HepG2 (cell line): ENCODE data around the gene GRIP2. TPM values are rescaled to one million over a fixed set of nuclear protein-coding genes. Genes with fewer than 3 reads are reported as not detected.

Experiments used
- ATAC-seq: fragments of 200-7000 bp; cut with Tn5 transposase; 3 replicates; pipeline ENCODE4 v1.9.1; 2020; ENCODE audit warnings: mild to moderate bottlenecking, moderate library complexity
- BruUV-seq: library from RNA; stranded (reverse); fragments of 400-500 nt; replicated peaks from 2 replicates; lab custom pipeline; 2021; lab: Mats Ljungman, UMichigan
- CTCF ChIA-PET: fragments of 300-600 bp; formaldehyde crosslinking; extraction: SDS; loops from one replicate; lab custom pipeline; 2021; ENCODE audit warnings: low total read pairs, inconsistent platforms, low intra/inter-chr PET ratio; lab: Yijun Ruan, JAX
- POLR2A ChIA-PET: fragments of 350-600 bp; sonication (Branson Sonifier 250); formaldehyde crosslinking; loops from one replicate; lab custom pipeline; 2020; ENCODE audit warnings: antibody characterized with exemption, inconsistent platforms; lab: Yijun Ruan, JAX
- DNase-seq: peaks from one replicate; pipeline ENCODE4 v3.0.0-alpha.2; 2015; ENCODE audit warnings: low spot score
- FAIRE-seq: peaks from 3 replicates; lab custom pipeline; 2011; peaks lifted over from hg19 to GRCh38; lab: Jason Lieb, UNC
- H2AFZ ChIP-seq: one replicate; pipeline ENCODE4 v1.6.1; 2011; ENCODE audit warnings: low read length, inconsistent platforms
- H3K27ac ChIP-seq: fragments of 300-600 bp; 3 replicates; pipeline ENCODE4 v1.8.0; 2011; ENCODE audit warnings: mixed run types, mild to moderate bottlenecking, mixed read lengths, low read length, inconsistent platforms; ENCODE audit not compliant: insufficient read depth; ENCODE audit errors: extremely low read length
- H3K27me3 ChIP-seq, 2 experiments: fragments of 200-600 bp in 1 of 2; 2 replicates in 1 of 2; 3 replicates in 1 of 2; pipeline versions ENCODE4 v1.6.0 to v1.8.0; 2011; ENCODE audit warnings: low read length in 2 of 2, mild to moderate bottlenecking in 2 of 2, moderate library complexity in 2 of 2, inconsistent platforms in 1 of 2; ENCODE audit not compliant: insufficient read depth in 2 of 2, control insufficient read depth in 1 of 2
- H3K36me3 ChIP-seq, 2 experiments: fragments of 200-600 bp in 1 of 2; replicated peaks in 1 of 2; 2 replicates in 1 of 2; 3 replicates in 1 of 2; pipeline versions ENCODE4 v1.5.1 to v1.8.0; 2011; ENCODE audit warnings: low read length in 2 of 2, inconsistent platforms in 1 of 2; ENCODE audit not compliant: insufficient read depth in 2 of 2, control insufficient read depth in 1 of 2
- H3K4me1 ChIP-seq: 2 replicates; pipeline ENCODE4 v1.5.1; 2012; ENCODE audit warnings: low read length, inconsistent platforms; ENCODE audit not compliant: insufficient read depth
- H3K4me2 ChIP-seq: 2 replicates; pipeline ENCODE4 v1.6.0; 2011; ENCODE audit warnings: low read depth, low read length, inconsistent platforms
- H3K4me3 ChIP-seq, 3 experiments: fragments of 200-600 bp in 1 of 3; sonication (generic), shearing (Covaris generic) in 1 of 3; replicated peaks in 1 of 3; 2 replicates each; pipeline ENCODE4 v1.5.1; 2011 to 2016; ENCODE audit warnings: low read length in 3 of 3, inconsistent platforms in 2 of 3, low read depth in 2 of 3, mild to moderate bottlenecking in 2 of 3, control low read depth in 1 of 3, mixed read lengths in 1 of 3; ENCODE audit not compliant: insufficient read depth in 1 of 3
- H3K79me2 ChIP-seq: one replicate; pipeline ENCODE4 v1.6.1; 2011; ENCODE audit warnings: low read length, inconsistent platforms; ENCODE audit not compliant: insufficient read depth
- H3K9ac ChIP-seq: 2 replicates; pipeline ENCODE4 v1.6.0; 2011; ENCODE audit warnings: mild to moderate bottlenecking, low read depth, low read length, inconsistent platforms; ENCODE audit not compliant: insufficient read depth
- H3K9me3 ChIP-seq: 2 replicates; pipeline ENCODE4 v1.5.1; 2012; ENCODE audit warnings: mild to moderate bottlenecking, low read length
- H4K20me1 ChIP-seq: 2 replicates; pipeline ENCODE4 v1.6.0; 2011; ENCODE audit warnings: inconsistent platforms, mild to moderate bottlenecking, low read length, moderate library complexity; ENCODE audit not compliant: insufficient read depth
- SP140L ChIP-seq: sonication (generic); formaldehyde crosslinking; IDR thresholded peaks from 2 replicates; pipeline ENCODE4 v1.4.0; 2020; ENCODE audit warnings: missing genetic modification reagents, borderline replicate concordance
- ZFP36 ChIP-seq: fragments of 150-350 bp; IDR thresholded peaks from 2 replicates; pipeline ENCODE4 v1.6.1; 2018; ENCODE audit warnings: borderline replicate concordance, low read length, low read depth; ENCODE audit not compliant: partially characterized antibody
- ZNF333 ChIP-seq: sonication (generic); formaldehyde crosslinking; IDR thresholded peaks from 2 replicates; pipeline ENCODE4 v1.4.0; 2020; ENCODE audit warnings: mild to moderate bottlenecking, missing genetic modification reagents, borderline replicate concordance
- ZNF619 ChIP-seq: sonication (generic); formaldehyde crosslinking; IDR thresholded peaks from 2 replicates; pipeline ENCODE4 v1.4.0; 2020; ENCODE audit warnings: mild to moderate bottlenecking, missing genetic modification reagents
- ZNF674 ChIP-seq: sonication (generic); formaldehyde crosslinking; IDR thresholded peaks from 2 replicates; pipeline ENCODE4 v1.5.0; 2020; ENCODE audit warnings: low read depth, mild to moderate bottlenecking, missing genetic modification reagents
- ZNF768 ChIP-seq: sonication (generic); formaldehyde crosslinking; IDR thresholded peaks from 2 replicates; pipeline ENCODE4 v1.4.0; 2020; ENCODE audit warnings: missing genetic modification reagents
- WGBS: methylation state at CpG from one replicate; pipeline ENCODE4 v1.1.6; 2017; ENCODE audit warnings: low lambda C conversion rate; 5-methylcytosine and 5-hydroxymethylcytosine counted together
- in situ Hi-C: cut with HindIII; loops from 2 replicates; pipeline ENCODE4 v1.10.0; 2017; ENCODE audit warnings: low pct_unique_long_range_greater_than_20kb; ENCODE audit not compliant: extremely low pct_ligation_motif_present
- intact Hi-C: fragments of 100-400 bp; cut with micrococcal nuclease; formaldehyde crosslinking; loops from one replicate; pipeline ENCODE4 v1.10.0; 2022; ENCODE audit not compliant: unreplicated experiment
- polyA plus RNA-seq, 8 experiments: library from polyadenylated mRNA; depleted of rRNA in 3 of 8; stranded (reverse) in 7 of 8; unstranded in 1 of 8; fragments of >200 nt; fragmentation: Illumina TruSeq in 4 of 8; extraction: Trizol in 4 of 8; gene quantifications; 2 replicates each; pipeline versions ENCODE4 v1.2.1 to v1.2.3, GENCODE V29; 2011 to 2016; ENCODE audit warnings: low read depth in 4 of 8, missing spikeins in 1 of 8, mixed read lengths in 1 of 8; ENCODE audit not compliant: insufficient read depth in 1 of 8
- total RNA-seq, 5 experiments: library from RNA; depleted of rRNA; stranded (reverse); fragments of >200 nt; fragmentation: Illumina TruSeq; extraction: Trizol; gene quantifications; 2 replicates each; pipeline ENCODE4 v1.2.3, GENCODE V29; 2016; ENCODE audit warnings: low read depth in 1 of 5
- TF ChIP-seq, protein P1 (sequence below): sonication (generic); formaldehyde crosslinking; conservative IDR thresholded peaks from 2 replicates; pipeline ENCODE4 v1.5.0; 2020; ENCODE audit warnings: missing genetic modification reagents
- TF ChIP-seq, protein P2 (sequence below): sonication (generic); formaldehyde crosslinking; IDR thresholded peaks from one replicate; pipeline ENCODE4 v1.5.1; 2020; ENCODE audit warnings: mild to moderate bottlenecking, missing genetic modification reagents; ENCODE audit errors: not compliant biosample characterization

GRIP2 gene
- total and polyA plus RNA-seq, 2 of the 13 experiments (the other 11 are each of a cell fraction or from before 2014, with no cell fraction given): 0.11 to 0.24 TPM

DNA sequence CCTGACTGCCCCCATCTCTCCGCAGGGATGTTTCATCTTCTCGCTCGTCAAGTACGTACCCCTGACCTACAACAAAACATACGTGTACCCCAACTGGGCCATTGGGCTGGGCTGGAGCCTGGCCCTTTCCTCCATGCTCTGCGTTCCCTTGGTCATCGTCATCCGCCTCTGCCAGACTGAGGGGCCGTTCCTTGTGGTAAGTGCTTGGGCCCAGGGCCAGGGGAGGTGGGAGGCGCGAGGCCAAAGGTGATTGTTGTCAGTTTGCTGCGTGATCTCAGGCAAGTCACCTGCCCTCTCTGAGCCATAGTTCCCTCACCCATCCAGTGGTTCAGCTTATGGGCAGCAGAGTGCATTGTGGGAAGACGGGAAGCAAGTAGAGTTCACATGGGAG is 58.5 kb downstream of the GRIP2 start:
- intact Hi-C loops: no loop called here
- Histone ChIP-seq H3K27me3 (no peaks in the 10 kb centered on the region), H3K4me2 (no peak overlapping the region), H4K20me1 (no peaks in the 10 kb centered on the region), H3K4me1 (no peaks in the 10 kb centered on the region), H3K27ac (no peak overlapping the region), H3K4me3 (no peak overlapping the region), H2AFZ (no peak overlapping the region), H3K36me3 (peaks cover 20 to 77% of the 10 kb centered on the region in 2 experiments; a peak in 4 of 5 replicates), H3K9me3 (no peaks in the 10 kb centered on the region), H3K79me2 (no peaks in the 10 kb centered on the region), H3K9ac (no peak overlapping the region)
- ATAC-seq: no peak
- CTCF ChIA-PET: no interaction called here
- WGBS: over 99% methylated on average over 13 of the region's 13 CpGs
- no peak for FAIRE-seq
- in situ Hi-C loops: no loop called here
- BruUV-seq: no TSS peak
- TF ChIP-seq ZNF674 (CRISPR knock-in tag) (no peak), ZNF768 (CRISPR knock-in tag) (peak; percentile 85), ZNF619 (CRISPR knock-in tag) (no peak), ZFP36 (no peak), SP140L (CRISPR knock-in tag) (no peak), ZNF333 (CRISPR knock-in tag) (no peak)
- TF ChIP-seq, protein P1, sequence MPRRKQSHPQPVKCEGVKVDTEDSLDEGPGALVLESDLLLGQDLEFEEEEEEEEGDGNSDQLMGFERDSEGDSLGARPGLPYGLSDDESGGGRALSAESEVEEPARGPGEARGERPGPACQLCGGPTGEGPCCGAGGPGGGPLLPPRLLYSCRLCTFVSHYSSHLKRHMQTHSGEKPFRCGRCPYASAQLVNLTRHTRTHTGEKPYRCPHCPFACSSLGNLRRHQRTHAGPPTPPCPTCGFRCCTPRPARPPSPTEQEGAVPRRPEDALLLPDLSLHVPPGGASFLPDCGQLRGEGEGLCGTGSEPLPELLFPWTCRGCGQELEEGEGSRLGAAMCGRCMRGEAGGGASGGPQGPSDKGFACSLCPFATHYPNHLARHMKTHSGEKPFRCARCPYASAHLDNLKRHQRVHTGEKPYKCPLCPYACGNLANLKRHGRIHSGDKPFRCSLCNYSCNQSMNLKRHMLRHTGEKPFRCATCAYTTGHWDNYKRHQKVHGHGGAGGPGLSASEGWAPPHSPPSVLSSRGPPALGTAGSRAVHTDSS (CRISPR knock-in tag): no peak
- TF ChIP-seq, protein P2, sequence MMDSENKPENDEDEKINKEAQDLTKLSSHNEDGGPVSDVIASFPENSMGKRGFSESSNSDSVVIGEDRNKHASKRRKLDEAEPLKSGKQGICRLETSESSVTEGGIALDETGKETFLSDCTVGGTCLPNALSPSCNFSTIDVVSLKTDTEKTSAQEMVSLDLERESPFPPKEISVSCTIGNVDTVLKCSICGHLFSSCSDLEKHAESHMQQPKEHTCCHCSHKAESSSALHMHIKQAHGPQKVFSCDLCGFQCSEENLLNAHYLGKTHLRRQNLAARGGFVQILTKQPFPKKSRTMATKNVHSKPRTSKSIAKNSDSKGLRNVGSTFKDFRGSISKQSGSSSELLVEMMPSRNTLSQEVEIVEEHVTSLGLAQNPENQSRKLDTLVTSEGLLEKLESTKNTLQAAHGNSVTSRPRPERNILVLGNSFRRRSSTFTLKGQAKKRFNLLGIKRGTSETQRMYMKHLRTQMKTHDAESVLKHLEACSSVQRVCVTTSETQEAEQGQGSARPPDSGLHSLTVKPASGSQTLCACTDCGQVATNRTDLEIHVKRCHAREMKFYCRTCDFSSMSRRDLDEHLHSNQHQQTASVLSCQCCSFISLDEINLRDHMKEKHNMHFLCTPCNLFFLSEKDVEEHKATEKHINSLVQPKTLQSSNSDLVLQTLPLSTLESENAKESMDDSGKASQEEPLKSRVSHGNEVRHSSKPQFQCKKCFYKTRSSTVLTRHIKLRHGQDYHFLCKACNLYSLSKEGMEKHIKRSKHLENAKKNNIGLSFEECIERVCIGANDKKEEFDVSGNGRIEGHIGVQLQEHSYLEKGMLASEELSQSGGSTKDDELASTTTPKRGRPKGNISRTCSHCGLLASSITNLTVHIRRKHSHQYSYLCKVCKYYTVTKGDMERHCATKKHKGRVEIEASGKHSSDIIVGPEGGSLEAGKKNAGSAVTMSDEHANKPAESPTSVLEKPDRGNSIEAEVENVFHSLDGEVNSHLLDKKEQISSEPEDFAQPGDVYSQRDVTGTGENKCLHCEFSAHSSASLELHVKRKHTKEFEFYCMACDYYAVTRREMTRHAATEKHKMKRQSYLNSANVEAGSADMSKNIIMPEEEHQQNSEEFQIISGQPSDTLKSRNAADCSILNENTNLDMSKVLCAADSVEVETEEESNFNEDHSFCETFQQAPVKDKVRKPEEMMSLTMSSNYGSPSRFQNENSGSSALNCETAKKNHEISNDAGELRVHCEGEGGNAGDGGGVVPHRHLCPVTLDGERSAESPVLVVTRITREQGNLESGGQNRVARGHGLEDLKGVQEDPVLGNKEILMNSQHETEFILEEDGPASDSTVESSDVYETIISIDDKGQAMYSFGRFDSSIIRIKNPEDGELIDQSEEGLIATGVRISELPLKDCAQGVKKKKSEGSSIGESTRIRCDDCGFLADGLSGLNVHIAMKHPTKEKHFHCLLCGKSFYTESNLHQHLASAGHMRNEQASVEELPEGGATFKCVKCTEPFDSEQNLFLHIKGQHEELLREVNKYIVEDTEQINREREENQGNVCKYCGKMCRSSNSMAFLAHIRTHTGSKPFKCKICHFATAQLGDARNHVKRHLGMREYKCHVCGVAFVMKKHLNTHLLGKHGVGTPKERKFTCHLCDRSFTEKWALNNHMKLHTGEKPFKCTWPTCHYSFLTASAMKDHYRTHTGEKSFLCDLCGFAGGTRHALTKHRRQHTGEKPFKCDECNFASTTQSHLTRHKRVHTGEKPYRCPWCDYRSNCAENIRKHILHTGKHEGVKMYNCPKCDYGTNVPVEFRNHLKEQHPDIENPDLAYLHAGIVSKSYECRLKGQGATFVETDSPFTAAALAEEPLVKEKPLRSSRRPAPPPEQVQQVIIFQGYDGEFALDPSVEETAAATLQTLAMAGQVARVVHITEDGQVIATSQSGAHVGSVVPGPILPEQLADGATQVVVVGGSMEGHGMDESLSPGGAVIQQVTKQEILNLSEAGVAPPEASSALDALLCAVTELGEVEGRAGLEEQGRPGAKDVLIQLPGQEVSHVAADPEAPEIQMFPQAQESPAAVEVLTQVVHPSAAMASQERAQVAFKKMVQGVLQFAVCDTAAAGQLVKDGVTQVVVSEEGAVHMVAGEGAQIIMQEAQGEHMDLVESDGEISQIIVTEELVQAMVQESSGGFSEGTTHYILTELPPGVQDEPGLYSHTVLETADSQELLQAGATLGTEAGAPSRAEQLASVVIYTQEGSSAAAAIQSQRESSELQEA: no peak
- POLR2A ChIA-PET: no interaction called here
- DNase-seq: no peak
